ENCODE results near the gene ATP6V0A4.
"Not testable (repeated sequence)": the region's sequence is repeated elsewhere in the genome, so short reads cannot be mapped to it uniquely, and the experiment has no call there.

ATP6V0A4 gene

DNA sequence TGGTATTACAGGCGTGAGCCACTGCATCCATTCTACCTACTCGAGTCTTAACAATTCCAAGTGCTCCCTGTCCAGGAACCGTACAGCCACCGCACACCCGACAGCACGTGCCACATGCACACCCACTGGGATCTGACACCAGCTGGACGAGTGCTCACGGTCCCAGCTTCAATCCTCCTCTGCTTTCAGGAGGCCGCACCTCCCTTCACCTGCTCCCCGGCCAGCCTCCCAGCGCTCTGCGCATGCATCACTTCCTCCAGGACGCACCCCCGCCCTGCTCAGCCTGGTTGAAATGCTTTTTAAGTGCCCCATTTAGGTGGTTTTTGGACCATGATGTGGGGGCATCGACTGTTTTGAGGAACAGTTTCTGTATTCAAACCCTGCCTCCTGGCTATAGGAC, 47.5 kb downstream of the ATP6V0A4 start:
- Histone ChIP-seq H3K36me3 (ENCODE audit: insufficient read depth, low read length) (no peaks in the 10 kb centered on the region), H3K9ac (ENCODE audit: low read depth, low read length) (no peak overlapping the region), H3K9me3 (ENCODE audit: control insufficient read depth, insufficient read depth, low read length) (no peaks in the 10 kb centered on the region), H3K4me1 (ENCODE audit: insufficient read depth, low read length) (peaks cover 16% of the 10 kb centered on the region; the same call in 1 of the 2 replicates)

DNA sequence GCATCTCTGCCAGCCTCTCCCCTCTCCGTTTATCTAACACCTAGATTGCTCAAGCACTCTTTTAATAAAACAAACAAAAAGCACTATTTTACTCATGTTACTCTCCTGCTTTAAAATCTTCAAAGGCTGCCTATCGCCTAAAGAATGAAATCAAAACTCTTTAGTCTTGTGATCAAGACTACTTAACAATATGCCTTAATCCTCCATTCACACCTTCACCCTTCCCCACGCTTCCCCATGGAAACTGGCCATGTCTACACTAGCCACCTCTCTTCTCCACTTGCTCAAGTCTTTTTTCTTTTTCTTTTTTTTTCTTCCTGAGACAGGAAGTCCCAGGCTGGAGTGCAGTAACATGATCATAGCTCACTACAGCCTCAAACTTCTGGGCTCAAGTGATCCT, 48.0 kb downstream of the ATP6V0A4 start:
- Histone ChIP-seq H3K36me3 (ENCODE audit: insufficient read depth, low read length) (no peaks in the 10 kb centered on the region), H3K9ac (ENCODE audit: low read depth, low read length) (no peak overlapping the region), H3K9me3 (ENCODE audit: control insufficient read depth, insufficient read depth, low read length) (no peaks in the 10 kb centered on the region), H3K4me1 (ENCODE audit: insufficient read depth, low read length) (peaks cover 11% of the 10 kb centered on the region; the same call in 1 of the 2 replicates)

DNA sequence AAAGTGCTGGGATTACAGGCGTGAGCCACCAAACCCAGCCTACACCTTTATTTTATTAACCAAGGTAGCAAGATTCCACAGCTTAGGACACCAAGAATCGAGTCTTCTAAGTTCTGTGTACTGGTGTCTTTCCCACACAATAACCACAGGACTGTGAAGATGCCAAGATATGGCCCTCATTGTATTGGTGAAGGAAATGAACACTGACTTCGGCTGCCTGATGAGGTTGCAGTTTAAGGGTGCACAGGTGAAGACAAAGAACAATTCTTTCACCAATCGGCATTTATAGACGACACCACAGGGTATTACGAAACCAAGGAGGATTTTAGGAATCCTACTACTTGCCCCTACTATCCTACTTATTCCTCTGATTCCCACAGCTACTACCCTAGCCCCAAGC, 49.3 kb downstream of the ATP6V0A4 start:
- Histone ChIP-seq H3K36me3 (ENCODE audit: insufficient read depth, low read length) (no peaks in the 10 kb centered on the region), H3K9ac (ENCODE audit: low read depth, low read length) (no peak overlapping the region), H3K9me3 (ENCODE audit: control insufficient read depth, insufficient read depth, low read length) (no peaks in the 10 kb centered on the region), H3K4me1 (ENCODE audit: insufficient read depth, low read length) (peaks cover 9% of the 10 kb centered on the region; the same call in 1 of the 2 replicates)

DNA sequence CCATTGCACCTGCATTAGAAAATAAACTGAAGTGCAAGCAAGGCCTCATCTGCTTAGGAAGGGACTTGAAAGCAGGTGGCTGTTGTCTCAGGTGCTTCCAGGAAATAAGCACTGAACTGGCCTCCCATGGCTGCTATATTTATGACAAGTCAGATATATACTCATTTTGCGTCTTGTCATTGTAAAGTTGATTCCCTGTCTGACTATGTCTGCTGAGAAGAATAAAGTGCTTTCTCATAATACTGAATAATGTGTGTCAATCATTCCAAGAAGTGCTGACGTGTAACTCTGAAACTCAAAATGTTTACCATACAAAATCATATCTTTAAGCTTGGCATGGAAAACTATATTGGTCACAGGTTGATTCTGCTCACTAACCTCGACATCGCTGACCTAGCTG, 51.9 kb downstream of the ATP6V0A4 start:
- Histone ChIP-seq H3K4me1 (ENCODE audit: insufficient read depth, low read length) (no peaks in the 10 kb centered on the region), H3K9ac (ENCODE audit: low read depth, low read length) (no peak overlapping the region), H3K9me3 (ENCODE audit: control insufficient read depth, insufficient read depth, low read length) (no peaks in the 10 kb centered on the region), H3K36me3 (ENCODE audit: insufficient read depth, low read length) (no peaks in the 10 kb centered on the region)

DNA sequence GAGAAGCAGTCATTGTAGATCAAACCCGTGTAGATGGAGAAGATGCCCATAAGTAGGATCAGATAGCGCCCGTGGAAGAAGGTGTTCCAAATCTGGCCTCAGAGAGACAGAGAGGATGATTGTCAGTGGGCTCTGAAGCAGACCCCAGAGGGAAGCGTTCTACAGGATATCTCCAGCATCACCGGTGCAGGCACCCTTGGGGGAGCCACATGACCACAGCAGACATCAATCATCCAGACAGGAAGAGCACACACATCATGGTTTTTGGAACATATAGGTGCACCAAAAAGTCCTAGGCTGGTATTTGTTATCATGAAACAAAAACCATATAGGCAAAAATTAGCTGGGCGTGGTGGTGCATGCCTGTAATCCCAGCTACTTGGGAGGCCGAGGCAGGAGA, 52.8 kb downstream of the ATP6V0A4 start:
- H3K4me1 ChIP-seq (ENCODE audit: insufficient read depth, low read length), result no peaks in the 10 kb centered on the region
- no peaks in the 10 kb centered on the region for H3K36me3 ChIP-seq (ENCODE audit: insufficient read depth, low read length)
- H3K9me3 ChIP-seq (ENCODE audit: control insufficient read depth, insufficient read depth, low read length), result no peaks in the 10 kb centered on the region
- no peak overlapping the region for H3K9ac ChIP-seq (ENCODE audit: low read depth, low read length)

DNA sequence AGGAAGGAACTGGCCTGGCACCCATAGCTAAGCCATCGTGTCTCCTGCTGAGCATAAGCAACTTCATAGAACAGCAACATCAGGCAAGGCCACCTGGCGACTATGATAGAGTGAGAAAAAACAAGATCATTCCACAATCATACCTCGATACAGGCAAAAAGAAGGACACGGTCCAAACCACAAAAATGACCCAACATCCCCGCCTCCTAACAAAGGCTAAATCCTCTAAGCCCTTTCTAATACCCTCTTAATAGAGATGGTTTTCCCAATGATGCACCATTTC, 56.6 kb downstream of the ATP6V0A4 start:
- Histone ChIP-seq H3K9ac (ENCODE audit: low read depth, low read length) (no peak overlapping the region), H3K9me3 (ENCODE audit: control insufficient read depth, insufficient read depth, low read length) (no peaks in the 10 kb centered on the region; the same call in 1 of the 2 replicates), H3K36me3 (ENCODE audit: insufficient read depth, low read length) (no peaks in the 10 kb centered on the region), H3K4me1 (ENCODE audit: insufficient read depth, low read length) (no peaks in the 10 kb centered on the region)

DNA sequence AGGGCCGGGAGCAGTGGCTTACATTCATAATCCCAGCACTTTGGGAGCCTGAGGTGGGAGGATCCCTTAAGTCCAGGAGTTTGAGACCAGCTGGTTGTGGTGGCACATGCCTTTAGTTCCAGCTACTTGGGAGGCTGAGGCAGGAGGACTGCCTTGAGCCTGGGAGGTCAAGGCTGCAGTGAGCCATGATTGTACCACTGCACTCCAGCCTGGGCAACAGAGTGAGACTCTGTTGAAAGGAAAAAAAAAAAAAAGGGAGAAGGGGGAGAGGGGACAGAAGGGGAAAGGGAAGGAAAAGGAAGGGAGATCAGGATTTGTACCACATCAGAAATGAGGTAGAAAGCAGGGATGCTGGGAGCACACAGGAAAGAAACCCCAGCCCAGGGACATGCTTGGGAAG, 58.1 kb downstream of the ATP6V0A4 start:
- H3K36me3 ChIP-seq (ENCODE audit: insufficient read depth, low read length), result no peaks in the 10 kb centered on the region
- H3K4me1 ChIP-seq (ENCODE audit: insufficient read depth, low read length), result no peaks in the 10 kb centered on the region
- H3K9ac ChIP-seq (ENCODE audit: low read depth, low read length), result no peak overlapping the region
- H3K9me3 ChIP-seq (ENCODE audit: control insufficient read depth, insufficient read depth, low read length), result no peaks in the 10 kb centered on the region; the same call in 1 of the 2 replicates

DNA sequence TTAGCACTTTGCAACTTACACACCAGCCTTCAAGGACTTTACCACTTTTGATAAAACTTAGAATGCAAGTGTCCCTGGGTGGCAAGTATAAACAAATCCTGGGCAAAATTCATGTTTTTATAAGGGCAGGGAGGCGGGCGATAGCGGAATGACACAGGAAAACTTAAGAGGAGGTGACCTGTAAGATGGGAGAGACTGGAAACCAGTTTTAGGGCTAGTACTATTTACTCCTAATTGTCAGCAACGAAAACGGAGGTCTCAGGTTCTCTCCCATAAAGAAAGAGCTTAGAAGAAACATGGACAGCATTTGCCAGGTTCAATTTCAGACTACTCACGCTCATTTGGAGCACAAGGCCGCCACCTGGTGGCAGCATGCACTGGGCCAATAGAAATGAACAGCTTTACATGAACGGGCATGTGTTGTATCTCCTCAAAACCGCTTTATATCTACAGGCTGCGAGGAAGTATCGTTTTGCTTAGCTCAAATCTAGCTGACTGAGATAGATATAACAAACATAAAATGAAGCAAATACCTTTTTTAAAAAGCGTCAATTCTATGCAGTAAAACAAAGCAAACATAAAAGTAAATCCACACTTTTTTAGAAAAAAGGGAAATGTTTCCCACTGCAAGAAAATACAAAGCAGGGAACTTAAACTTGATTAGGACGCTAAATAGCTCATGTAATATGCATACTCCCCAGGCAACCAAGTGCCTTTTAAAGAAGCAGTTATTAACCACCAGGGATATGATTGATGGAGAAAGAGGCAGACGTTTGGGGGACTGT, 59.3 kb downstream of the ATP6V0A4 start:
- Histone ChIP-seq H3K9ac (ENCODE audit: low read depth, low read length) (no peak overlapping the region), H3K36me3 (ENCODE audit: insufficient read depth, low read length) (no peaks in the 10 kb centered on the region), H3K9me3 (ENCODE audit: control insufficient read depth, insufficient read depth, low read length) (no peaks in the 10 kb centered on the region; the same call in 1 of the 2 replicates), H3K4me1 (ENCODE audit: insufficient read depth, low read length) (no peaks in the 10 kb centered on the region)

DNA sequence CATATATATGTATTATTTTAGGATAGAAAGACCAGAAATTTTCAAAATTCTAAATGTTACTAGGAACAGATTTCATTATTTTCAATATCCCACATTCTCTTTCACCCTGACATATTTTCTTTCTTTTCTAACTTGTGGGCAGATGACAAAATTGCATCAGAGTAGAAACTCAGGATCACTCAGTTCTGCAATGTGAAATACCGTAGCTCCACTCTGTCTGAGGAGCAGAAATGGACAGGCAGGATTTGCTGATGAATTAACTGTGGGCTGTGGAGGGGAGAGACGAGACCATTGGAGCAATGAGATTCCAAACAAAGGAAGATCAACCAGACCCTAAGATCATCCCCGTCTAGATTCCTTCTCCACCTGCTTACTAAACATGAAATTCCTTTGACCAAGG, 59.9 kb downstream of the ATP6V0A4 start:
- Histone ChIP-seq H3K9ac (ENCODE audit: low read depth, low read length) (no peak overlapping the region), H3K4me1 (ENCODE audit: insufficient read depth, low read length) (no peaks in the 10 kb centered on the region)

DNA sequence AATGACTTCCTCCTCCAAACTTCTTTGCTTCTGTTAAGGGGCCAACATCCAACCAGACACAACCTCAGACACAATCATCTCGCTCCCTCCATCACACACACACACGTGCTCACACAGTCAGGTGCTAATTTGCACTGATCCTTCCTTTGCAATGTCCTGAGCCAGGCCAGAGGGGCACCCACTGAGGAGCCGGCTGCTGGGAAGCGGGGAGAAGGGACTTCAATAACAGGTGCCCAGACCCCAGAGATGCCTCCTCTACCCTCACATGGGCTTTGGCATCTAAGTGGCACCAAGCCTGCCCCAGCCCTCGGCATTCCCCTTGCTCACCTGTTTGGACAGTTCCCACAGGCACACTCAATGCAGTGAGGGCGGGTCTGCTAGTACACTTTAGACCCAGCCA, 62.6 kb downstream of the ATP6V0A4 start:
- H3K36me3 ChIP-seq (ENCODE audit: insufficient read depth, low read length), result no peaks in the 10 kb centered on the region
- no peaks in the 10 kb centered on the region for H3K4me1 ChIP-seq (ENCODE audit: insufficient read depth, low read length)
- no peaks in the 10 kb centered on the region; the same call in 1 of the 2 replicates for H3K9me3 ChIP-seq (ENCODE audit: control insufficient read depth, insufficient read depth, low read length)
- H3K9ac ChIP-seq (ENCODE audit: low read depth, low read length), result no peak overlapping the region

More for the DNA sequence above, 59.9 kb downstream of the ATP6V0A4 start:
- Histone ChIP-seq H3K9me3 (ENCODE audit: control insufficient read depth, insufficient read depth, low read length) (no peaks in the 10 kb centered on the region; the same call in 1 of the 2 replicates), H3K36me3 (ENCODE audit: insufficient read depth, low read length) (no peaks in the 10 kb centered on the region)

DNA sequence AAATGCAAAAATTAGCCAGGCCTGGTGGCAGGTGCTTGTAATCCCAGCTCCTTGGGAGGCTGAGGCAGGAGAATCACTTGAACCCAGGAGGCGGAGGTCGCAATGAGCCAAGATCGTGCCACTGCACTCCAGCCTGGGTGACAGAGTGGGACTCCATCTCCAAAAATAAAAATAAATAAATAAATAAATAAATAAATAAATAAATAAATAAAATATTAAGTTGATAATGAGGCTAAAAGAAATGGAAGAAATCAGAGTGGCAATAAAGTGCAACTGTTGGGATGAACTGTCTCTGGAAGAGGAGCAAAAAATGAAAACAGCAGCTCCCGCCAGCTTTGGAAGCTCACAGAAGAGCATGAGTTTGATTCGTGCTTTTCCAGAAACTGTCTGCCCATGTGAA, 66.3 kb downstream of the ATP6V0A4 start:
- not testable (repeated sequence) for H3K9me3 ChIP-seq (ENCODE audit: control insufficient read depth, insufficient read depth, low read length); H3K36me3 ChIP-seq (ENCODE audit: insufficient read depth, low read length); H3K9ac ChIP-seq (ENCODE audit: low read depth, low read length)
- H3K4me1 ChIP-seq (ENCODE audit: insufficient read depth, low read length), result peaks cover 11% of the 10 kb centered on the region

DNA sequence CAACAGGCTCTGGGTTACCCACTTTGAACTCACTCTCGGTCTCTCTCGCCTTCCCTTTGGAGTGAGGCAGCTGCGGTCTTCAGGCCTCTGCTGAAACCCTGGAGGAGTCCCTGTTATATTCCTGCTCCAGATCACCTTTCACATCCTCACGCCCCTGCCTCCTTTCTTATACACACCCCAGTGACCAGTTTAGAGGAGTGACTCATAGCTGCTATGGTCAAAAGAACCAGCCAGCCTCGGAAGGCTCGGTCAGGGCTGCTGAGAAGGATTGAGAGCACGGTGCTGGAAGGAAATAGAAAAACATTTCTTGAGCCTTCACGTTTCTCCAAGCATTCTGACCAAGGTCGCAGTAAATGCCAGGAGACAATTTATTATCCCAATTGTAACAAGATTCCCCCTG, 68.6 kb downstream of the ATP6V0A4 start:
- Histone ChIP-seq H3K36me3 (ENCODE audit: insufficient read depth, low read length) (no peaks in the 10 kb centered on the region), H3K9ac (ENCODE audit: low read depth, low read length) (no peak overlapping the region), H3K4me1 (ENCODE audit: insufficient read depth, low read length) (peaks cover 11% of the 10 kb centered on the region), H3K9me3 (ENCODE audit: control insufficient read depth, insufficient read depth, low read length) (no peaks in the 10 kb centered on the region)

DNA sequence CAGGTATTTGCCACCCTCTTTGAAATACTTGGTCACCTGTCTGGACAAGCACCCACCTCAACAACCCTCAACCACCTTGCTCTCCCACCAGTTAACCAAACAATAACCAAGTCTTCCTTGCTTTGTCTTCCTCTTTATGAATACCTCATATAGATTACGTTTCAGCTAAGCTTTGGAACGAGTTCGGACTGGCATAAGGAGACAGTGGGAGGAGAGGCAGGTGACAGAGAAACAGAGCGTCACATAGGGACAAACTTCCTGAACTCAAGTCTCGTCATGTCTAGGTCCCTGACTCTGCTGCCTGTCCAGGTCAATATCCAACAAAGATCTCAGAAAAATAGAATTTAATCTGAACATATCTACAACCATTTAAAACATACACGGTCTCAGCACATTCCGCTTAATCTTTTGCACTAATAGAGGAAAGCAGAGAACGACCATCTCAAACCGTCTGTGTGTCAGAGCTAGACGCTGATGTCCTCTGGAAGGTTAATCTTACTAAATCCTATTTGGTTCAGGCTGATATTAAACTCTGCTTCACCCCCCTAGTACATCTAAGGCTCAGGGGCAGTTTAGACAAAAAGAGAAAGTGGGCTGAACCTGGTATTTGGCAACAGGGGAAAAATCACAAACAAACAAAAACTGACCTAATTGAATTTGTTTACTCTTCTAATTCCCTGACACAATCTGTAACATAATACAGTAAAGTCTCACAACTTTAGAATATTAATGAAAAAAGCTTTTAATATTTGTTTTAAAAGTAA, 70.5 kb downstream of the ATP6V0A4 start:
- peaks cover 11% of the 10 kb centered on the region for H3K4me1 ChIP-seq (ENCODE audit: insufficient read depth, low read length)

DNA sequence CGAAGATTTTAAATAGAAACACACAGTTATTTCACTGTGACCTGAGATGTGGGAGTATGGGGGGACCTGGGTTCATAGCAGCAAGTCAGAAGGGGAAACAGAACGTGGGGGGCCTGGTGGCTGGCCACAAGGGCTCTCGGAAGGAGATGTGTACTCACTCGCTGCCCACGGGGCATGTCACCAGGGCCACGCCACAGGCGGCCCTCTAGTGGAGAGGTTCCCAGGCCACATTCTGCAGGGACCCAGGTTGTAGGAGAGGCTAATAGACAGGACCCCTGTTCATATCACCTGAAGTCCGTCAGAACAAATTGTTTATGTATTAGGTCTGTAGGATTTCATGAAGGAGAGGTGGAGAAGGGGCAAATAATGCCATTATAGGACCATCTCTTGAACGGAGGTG, 71.7 kb downstream of the ATP6V0A4 start:
- Histone ChIP-seq H3K4me1 (ENCODE audit: insufficient read depth, low read length) (peaks cover 11% of the 10 kb centered on the region), H3K9ac (ENCODE audit: low read depth, low read length) (no peak overlapping the region), H3K36me3 (ENCODE audit: insufficient read depth, low read length) (no peaks in the 10 kb centered on the region)

More for the DNA sequence above, 70.5 kb downstream of the ATP6V0A4 start:
- Histone ChIP-seq H3K9me3 (ENCODE audit: control insufficient read depth, insufficient read depth, low read length) (no peaks in the 10 kb centered on the region), H3K9ac (ENCODE audit: low read depth, low read length) (no peak overlapping the region), H3K36me3 (ENCODE audit: insufficient read depth, low read length) (no peaks in the 10 kb centered on the region)

DNA sequence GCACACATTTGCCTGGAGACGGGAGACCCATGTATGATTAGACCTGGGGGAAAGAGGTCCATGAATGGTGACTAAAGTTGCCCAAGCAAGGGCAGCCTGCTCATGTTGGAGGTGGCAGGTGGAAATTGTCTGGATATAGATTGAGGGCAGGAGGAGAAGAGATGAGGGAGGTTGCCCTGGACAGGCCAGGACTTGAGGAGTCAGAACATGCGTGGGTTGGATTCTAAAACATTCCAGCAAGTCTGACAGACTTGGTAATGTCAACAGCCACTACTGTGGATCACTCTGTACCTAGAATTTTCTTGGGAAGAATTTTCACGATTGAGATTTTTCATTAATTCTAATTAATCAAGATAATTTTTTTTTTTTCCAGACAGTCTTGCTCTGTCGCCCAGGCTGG, 77.7 kb downstream of the ATP6V0A4 start:
- Histone ChIP-seq H3K9me3 (ENCODE audit: control insufficient read depth, insufficient read depth, low read length) (no peaks in the 10 kb centered on the region), H3K9ac (ENCODE audit: low read depth, low read length) (no peak overlapping the region), H3K4me1 (ENCODE audit: insufficient read depth, low read length) (no peaks in the 10 kb centered on the region), H3K36me3 (ENCODE audit: insufficient read depth, low read length) (no peaks in the 10 kb centered on the region)

More for the DNA sequence above, 71.7 kb downstream of the ATP6V0A4 start:
- no peaks in the 10 kb centered on the region for H3K9me3 ChIP-seq (ENCODE audit: control insufficient read depth, insufficient read depth, low read length)
